Astrocyte (in vitro differentiated cells and primary cell): ENCODE data around the gene EPAS1. TPM values are rescaled to one million over a fixed set of nuclear protein-coding genes. Genes with fewer than 3 reads are reported as not detected.

Experiments
- DNase-seq: peaks from one replicate; pipeline ENCODE4 v3.0.0-alpha.2; 2010; ENCODE audit warnings: low read depth
- FAIRE-seq: peaks from 2 replicates; lab custom pipeline; 2011; peaks lifted over from hg19 to GRCh38; lab: Jason Lieb, UNC
- H2AFZ ChIP-seq: 2 replicates; pipeline ENCODE4 v1.6.0; 2012; ENCODE audit warnings: low read depth, low read length, inconsistent platforms
- H3K27ac ChIP-seq: 2 replicates; pipeline ENCODE4 v1.5.1; 2011; ENCODE audit warnings: low read depth, low read length, inconsistent platforms
- H3K27me3 ChIP-seq: 2 replicates; pipeline ENCODE4 v1.6.0; 2011; ENCODE audit warnings: low read length, inconsistent platforms; ENCODE audit not compliant: insufficient read depth
- H3K36me3 ChIP-seq: 2 replicates; pipeline ENCODE4 v1.5.1; 2011; ENCODE audit warnings: low read length, inconsistent platforms; ENCODE audit not compliant: insufficient read depth
- H3K4me1 ChIP-seq: 2 replicates; pipeline ENCODE4 v1.5.1; 2011; ENCODE audit warnings: low read length, inconsistent platforms; ENCODE audit not compliant: insufficient read depth
- H3K4me2 ChIP-seq: 2 replicates; pipeline ENCODE4 v1.6.0; 2012; ENCODE audit warnings: low read length, inconsistent platforms
- H3K4me3 ChIP-seq: 2 replicates; pipeline ENCODE4 v1.5.1; 2011; ENCODE audit warnings: low read depth, mild to moderate bottlenecking, low read length, inconsistent platforms; ENCODE audit not compliant: insufficient read depth
- H3K79me2 ChIP-seq: 2 replicates; pipeline ENCODE4 v1.6.0; 2012; ENCODE audit warnings: mild to moderate bottlenecking, low read length, inconsistent platforms; ENCODE audit not compliant: insufficient read depth
- H3K9ac ChIP-seq: 2 replicates; pipeline ENCODE4 v1.6.0; 2012; ENCODE audit warnings: mild to moderate bottlenecking, low read length, inconsistent platforms
- H3K9me3 ChIP-seq: 2 replicates; pipeline ENCODE4 v1.5.1; 2012; ENCODE audit warnings: low read depth, mild to moderate bottlenecking, low read length, inconsistent platforms; ENCODE audit not compliant: insufficient read depth
- H4K20me1 ChIP-seq: 2 replicates; pipeline ENCODE4 v1.6.0; 2012; ENCODE audit warnings: low read length, inconsistent platforms; ENCODE audit not compliant: insufficient read depth
- H3K27ac Mint-ChIP-seq: one replicate; pipeline ENCODE4 v1.8.0; 2021; ENCODE audit warnings: mild to moderate bottlenecking, mixed read lengths; ENCODE audit not compliant: unreplicated experiment
- H3K27me3 Mint-ChIP-seq: one replicate; pipeline ENCODE4 v1.8.0; 2021; ENCODE audit warnings: low read depth, mixed read lengths; ENCODE audit not compliant: unreplicated experiment
- H3K36me3 Mint-ChIP-seq: one replicate; pipeline ENCODE4 v1.8.0; 2021; ENCODE audit warnings: low read depth, mixed read lengths; ENCODE audit not compliant: unreplicated experiment
- H3K4me1 Mint-ChIP-seq: one replicate; pipeline ENCODE4 v1.8.0; 2021; ENCODE audit warnings: low read depth, mixed read lengths; ENCODE audit not compliant: unreplicated experiment
- H3K4me3 Mint-ChIP-seq: one replicate; pipeline ENCODE4 v1.8.0; 2021; ENCODE audit warnings: mild to moderate bottlenecking, moderate library complexity, mixed read lengths; ENCODE audit not compliant: unreplicated experiment
- H3K9me3 Mint-ChIP-seq: one replicate; pipeline ENCODE4 v1.8.0; 2021; ENCODE audit warnings: mild to moderate bottlenecking, mixed read lengths; ENCODE audit not compliant: unreplicated experiment
- CTCF ChIP-seq: IDR thresholded peaks from 2 replicates; pipeline ENCODE4 v1.5.1; 2011; ENCODE audit warnings: low read depth, mild to moderate bottlenecking, inconsistent platforms, low read length, moderate library complexity; ENCODE audit not compliant: insufficient read depth
- EZH2 ChIP-seq: IDR thresholded peaks from 2 replicates; pipeline ENCODE4 v1.6.1; 2012; ENCODE audit warnings: mild to moderate bottlenecking, low read length, inconsistent platforms; ENCODE audit not compliant: insufficient read depth
- total RNA-seq: library from RNA; stranded (reverse); gene quantifications from 2 replicates; pipeline ENCODE4 v1.2.1, GENCODE V29; 2021

EPAS1 gene
- total RNA-seq, 1 donor from 2014 or later: 42.8 TPM

- DNase-seq: peak; percentile 97
- H3K9ac ChIP-seq: peak overlapping the region; percentile 79
Observed at GRCh38 chr2:46334389-46335271, 37.4 kb downstream of the EPAS1 start.

GRCh38 chr2:46335391-46336282 is 38.4 kb downstream of the EPAS1 start:
- Histone ChIP-seq H3K79me2 (no peaks in the 10 kb centered on the region), H3K4me3 (peak overlapping the region; percentile 26), H2AFZ (peak overlapping the region; percentile 74), H3K36me3 (no peaks in the 10 kb centered on the region), H3K4me2 (peak overlapping the region; percentile 80), H3K4me1 (peaks cover 42% of the 10 kb centered on the region), H4K20me1 (no peaks in the 10 kb centered on the region), H3K9me3 (no peaks in the 10 kb centered on the region), H3K27ac (peak overlapping the region; percentile 79), H3K9ac (peak overlapping the region; percentile 79), H3K27me3 (no peaks in the 10 kb centered on the region)
- peak overlapping the region; percentile 58 for H3K4me3 Mint-ChIP-seq
- TF ChIP-seq CTCF (no peak), EZH2 (no peak)
- peak; percentile 69 for DNase-seq
- no peaks in the 10 kb centered on the region for H3K36me3 Mint-ChIP-seq
- peaks cover 4% of the 10 kb centered on the region for H3K27me3 Mint-ChIP-seq
- no peaks in the 10 kb centered on the region for H3K9me3 Mint-ChIP-seq
- peaks cover 60% of the 10 kb centered on the region for H3K4me1 Mint-ChIP-seq
- no peak for FAIRE-seq
- H3K27ac Mint-ChIP-seq: peak overlapping the region; percentile 99

More at GRCh38 chr2:46334389-46335271, 37.4 kb downstream of the EPAS1 start:
- Mint-ChIP-seq H3K9me3 (no peaks in the 10 kb centered on the region), H3K36me3 (no peaks in the 10 kb centered on the region), H3K27me3 (peaks cover under 1% of the 10 kb centered on the region), H3K4me1 (peaks cover 60% of the 10 kb centered on the region), H3K27ac (peak overlapping the region; percentile 99), H3K4me3 (peak overlapping the region; percentile 58)
- Histone ChIP-seq H3K4me1 (peaks cover 52% of the 10 kb centered on the region), H3K4me2 (peak overlapping the region; percentile 80), H3K9me3 (no peaks in the 10 kb centered on the region), H3K4me3 (peak overlapping the region; percentile 21), H3K27ac (peak overlapping the region; percentile 79), H4K20me1 (no peaks in the 10 kb centered on the region), H3K27me3 (no peaks in the 10 kb centered on the region), H2AFZ (no peak overlapping the region), H3K36me3 (no peaks in the 10 kb centered on the region), H3K79me2 (no peaks in the 10 kb centered on the region)
- TF ChIP-seq EZH2: no peak
- no peak for TF ChIP-seq CTCF
- FAIRE-seq: no peak
